Liver (tissue), 3 donors: Measurements from ENCODE around the gene TTC3.
"Not testable (repeated sequence)": the region's sequence is repeated elsewhere in the genome, so short reads cannot be mapped to it uniquely, and the experiment has no call there.

Experiments used
- GABPA ChIP-seq, 2 donors: IDR thresholded peaks in 1 of 2; conservative IDR thresholded peaks in 1 of 2; 2 replicates each; pipeline ENCODE4 v1.6.1; 2016; ENCODE audit warnings: antibody characterized with exemption in 2 of 2, mild to moderate bottlenecking in 1 of 2, moderate library complexity in 1 of 2
- HNF4A ChIP-seq, 2 donors: conservative IDR thresholded peaks; 2 replicates each; pipeline ENCODE4 v1.6.1; 2016; ENCODE audit warnings: antibody characterized with exemption in 2 of 2, mild to moderate bottlenecking in 2 of 2
- JUND ChIP-seq, 2 donors: IDR thresholded peaks; 2 replicates each; pipeline ENCODE4 v1.6.1; 2016; ENCODE audit warnings: antibody characterized with exemption in 2 of 2
- RAD21 ChIP-seq, 2 donors: IDR thresholded peaks; 2 replicates each; pipeline ENCODE4 v1.6.1; 2016; ENCODE audit warnings: antibody characterized with exemption in 2 of 2, mild to moderate bottlenecking in 2 of 2
- REST ChIP-seq: IDR thresholded peaks from 2 replicates; pipeline ENCODE4 v1.6.1; 2016; ENCODE audit warnings: antibody characterized with exemption, mild to moderate bottlenecking
- YY1 ChIP-seq: IDR thresholded peaks from 2 replicates; pipeline ENCODE4 v1.6.1; 2016; ENCODE audit warnings: antibody characterized with exemption, mild to moderate bottlenecking
- TF ChIP-seq, protein P1 (sequence below): fragments of 150-350 bp; IDR thresholded peaks from 2 replicates; pipeline ENCODE4 v1.5.1; 2017; ENCODE audit warnings: improper control_type of control experiment, low read depth, low read length; ENCODE audit not compliant: missing input control
- TF ChIP-seq, protein P2 (sequence below): IDR thresholded peaks from 2 replicates; pipeline ENCODE4 v1.6.1; 2016; ENCODE audit warnings: antibody characterized with exemption
- donor health status: healthy.
- donor health status: healthy.

- TF ChIP-seq YY1; JUND (IDR thresholded peaks at IDR 0.05); RAD21 (IDR thresholded peaks at IDR 0.05); HNF4A (conservative IDR thresholded peaks at IDR 0.05); GABPA (IDR thresholded peaks at IDR 0.05 in 1 of 2, conservative IDR thresholded peaks at IDR 0.05 in 1 of 2); REST: not testable (repeated sequence)
- TF ChIP-seq, protein P1, sequence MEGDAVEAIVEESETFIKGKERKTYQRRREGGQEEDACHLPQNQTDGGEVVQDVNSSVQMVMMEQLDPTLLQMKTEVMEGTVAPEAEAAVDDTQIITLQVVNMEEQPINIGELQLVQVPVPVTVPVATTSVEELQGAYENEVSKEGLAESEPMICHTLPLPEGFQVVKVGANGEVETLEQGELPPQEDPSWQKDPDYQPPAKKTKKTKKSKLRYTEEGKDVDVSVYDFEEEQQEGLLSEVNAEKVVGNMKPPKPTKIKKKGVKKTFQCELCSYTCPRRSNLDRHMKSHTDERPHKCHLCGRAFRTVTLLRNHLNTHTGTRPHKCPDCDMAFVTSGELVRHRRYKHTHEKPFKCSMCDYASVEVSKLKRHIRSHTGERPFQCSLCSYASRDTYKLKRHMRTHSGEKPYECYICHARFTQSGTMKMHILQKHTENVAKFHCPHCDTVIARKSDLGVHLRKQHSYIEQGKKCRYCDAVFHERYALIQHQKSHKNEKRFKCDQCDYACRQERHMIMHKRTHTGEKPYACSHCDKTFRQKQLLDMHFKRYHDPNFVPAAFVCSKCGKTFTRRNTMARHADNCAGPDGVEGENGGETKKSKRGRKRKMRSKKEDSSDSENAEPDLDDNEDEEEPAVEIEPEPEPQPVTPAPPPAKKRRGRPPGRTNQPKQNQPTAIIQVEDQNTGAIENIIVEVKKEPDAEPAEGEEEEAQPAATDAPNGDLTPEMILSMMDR = not testable (repeated sequence)
- TF ChIP-seq, protein P2, sequence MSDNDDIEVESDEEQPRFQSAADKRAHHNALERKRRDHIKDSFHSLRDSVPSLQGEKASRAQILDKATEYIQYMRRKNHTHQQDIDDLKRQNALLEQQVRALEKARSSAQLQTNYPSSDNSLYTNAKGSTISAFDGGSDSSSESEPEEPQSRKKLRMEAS = not testable (repeated sequence)
Measured at GRCh38 chr21:37034394-37034793, 38.7 kb upstream of the TTC3 start.
